HG03378 (cell line): ENCODE data around the gene CHID1.

Source experiments
- ATAC-seq: cut with Tn5 transposase; IDR thresholded peaks from one replicate; pipeline ENCODE4 v1.9.1; 2021; ENCODE audit warnings: mild to moderate bottlenecking, moderate library complexity; ENCODE audit not compliant: unreplicated experiment

Gene CHID1

DNA sequence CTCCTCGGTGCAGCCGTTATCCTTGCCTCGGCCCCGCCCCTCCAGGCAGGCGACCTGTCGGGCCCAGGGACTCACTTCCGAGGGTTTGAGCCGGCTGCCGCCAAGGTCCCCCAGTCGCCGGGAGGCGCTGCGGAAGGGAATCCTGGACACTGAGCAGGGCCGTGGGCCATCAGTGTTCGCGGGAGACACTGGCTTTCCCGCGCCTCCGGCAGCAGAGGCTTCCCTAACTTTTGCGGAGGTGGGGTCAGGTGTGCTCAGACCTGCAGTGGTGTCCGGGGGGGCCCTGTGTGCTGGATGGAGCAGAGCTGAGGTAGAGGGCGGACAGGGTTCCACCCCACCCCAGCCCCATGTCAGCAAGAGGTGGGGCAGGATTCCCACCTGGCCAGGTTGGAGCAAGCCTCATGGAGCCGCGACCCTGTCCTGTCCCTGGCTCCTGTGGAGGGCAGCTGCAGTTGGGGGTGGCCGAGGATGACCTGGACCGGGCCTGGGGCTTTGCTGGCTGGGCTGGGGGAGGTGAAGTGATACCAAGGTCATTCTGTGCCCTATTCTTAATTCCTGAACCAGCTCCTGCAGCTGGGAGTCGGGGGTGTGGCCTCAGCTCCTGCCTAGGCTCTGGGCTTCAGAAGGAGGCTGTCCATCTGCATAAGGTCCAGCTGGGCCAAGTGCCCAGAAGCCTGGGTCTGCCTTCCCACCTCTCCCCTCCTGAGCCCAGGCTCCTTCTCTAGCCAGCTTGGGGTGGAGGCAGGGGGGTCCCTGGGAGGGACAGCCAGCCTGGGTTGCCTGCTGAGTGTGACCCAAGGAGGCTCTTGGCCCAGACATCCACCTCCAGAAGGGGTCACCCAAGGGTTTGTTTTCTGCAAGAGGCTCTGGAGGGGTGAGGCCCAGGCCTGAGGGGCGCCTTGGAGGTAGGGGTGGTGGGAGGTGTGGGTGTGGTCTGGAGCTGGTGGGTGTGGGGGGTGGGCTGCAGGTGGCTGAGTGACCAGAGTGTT lies 59.5 kb downstream of the CHID1 start:
- ATAC-seq, result no peak

DNA sequence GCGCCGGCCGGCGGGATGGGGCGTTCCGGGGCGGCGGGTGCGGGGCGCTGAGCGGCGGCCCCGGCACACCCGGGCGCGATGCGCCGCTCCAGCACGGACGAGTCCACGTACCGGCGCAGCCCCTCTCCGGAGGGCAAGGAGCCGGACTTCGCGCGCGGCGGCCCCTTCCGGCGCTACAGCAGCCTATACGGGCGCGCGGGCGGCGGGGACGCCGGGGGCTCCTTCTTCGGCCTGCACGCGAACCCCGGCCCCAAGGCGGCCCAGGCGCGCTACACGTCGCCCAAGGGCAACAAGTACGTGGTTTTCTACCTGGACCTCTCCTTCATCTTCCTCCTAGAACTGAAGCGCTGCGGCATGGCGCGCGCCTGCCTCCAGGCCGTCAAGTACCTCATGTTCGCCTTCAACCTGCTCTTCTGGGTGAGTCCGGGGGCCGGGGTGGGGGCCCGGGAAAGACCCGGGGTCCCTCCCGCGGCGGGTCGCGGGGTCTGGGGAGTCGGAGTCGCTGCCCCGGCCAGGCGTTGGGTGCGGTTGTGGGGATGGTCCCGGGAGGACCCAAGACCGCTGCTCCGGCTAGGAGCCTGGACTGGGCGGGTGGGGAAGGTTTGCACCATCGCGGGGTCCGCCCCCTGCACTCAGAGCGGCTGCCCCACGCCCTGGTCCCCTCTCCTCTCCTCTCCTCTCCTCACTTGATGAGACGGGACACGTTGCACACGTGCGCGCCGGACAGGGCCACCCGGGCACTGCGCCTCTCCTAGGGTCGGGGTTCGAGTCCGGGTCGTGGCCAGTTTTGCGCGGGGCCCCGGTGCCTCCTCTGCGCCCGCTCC lies 60.4 kb downstream of the CHID1 start:
- ATAC-seq, result no peak

DNA sequence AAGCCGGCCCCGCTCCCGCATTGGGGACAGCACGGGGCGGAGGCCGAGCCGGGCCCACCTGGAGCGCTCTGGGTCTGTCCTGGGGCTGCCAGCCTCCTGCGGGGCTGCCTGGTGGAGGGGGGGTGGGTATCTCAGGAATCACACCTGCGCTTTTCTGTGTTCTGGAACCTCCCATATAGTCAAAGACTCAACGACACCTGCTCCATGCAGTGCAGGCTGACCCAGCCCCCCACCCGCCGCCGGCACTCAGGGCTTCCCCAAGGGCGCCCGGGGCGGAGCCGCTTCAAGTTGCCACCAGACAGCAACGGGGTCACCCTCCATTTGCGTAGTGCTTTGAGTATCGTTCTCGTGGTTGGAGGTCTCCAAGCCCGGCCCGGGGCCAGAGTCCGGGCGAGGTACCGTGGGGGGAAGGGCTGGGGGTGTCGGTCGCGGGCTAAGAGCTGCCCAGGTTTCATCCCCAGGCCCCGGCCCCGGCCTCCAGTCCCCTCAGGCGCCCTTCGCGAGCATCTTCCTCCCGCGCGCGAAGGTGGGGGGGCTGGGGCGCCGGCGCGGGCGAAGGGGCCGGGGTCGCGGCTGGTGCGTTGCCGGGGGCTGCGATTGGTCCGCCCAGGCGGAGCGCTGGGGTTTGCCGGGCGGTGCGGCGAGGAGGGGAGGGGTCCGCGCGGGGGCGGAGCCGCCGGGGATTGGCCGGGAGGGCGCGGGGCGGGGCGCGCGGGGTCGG lies 61.3 kb downstream of the CHID1 start:
- ATAC-seq, result no peak

DNA sequence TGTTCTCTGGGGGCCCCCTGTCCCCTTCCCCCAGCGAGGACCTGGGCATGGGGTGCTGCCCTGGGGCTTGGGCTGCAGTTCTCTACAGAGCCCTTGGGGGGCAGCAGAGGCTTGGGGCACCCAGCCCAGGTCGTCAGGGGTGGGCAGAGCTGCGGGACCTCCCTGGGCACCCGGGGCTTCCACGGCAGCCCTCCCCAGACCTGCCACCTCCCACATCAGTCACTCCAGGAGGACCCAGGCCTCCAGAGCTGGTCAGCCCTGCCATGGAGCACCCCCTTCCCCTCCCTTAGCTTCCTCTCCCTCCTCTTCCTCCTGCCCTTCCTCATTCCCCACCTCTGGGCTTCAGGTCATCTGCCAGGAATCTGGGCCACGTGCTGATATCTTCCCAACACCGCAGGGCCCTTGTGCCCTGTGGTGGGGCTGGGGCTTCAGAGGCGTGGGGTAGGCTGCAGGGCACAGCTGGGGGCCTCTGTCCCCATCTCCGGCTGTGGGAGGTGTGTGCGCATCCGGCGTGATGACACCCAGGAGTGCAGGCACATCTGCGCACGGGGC lies 62.2 kb downstream of the CHID1 start:
- ATAC-seq, result no peak

DNA sequence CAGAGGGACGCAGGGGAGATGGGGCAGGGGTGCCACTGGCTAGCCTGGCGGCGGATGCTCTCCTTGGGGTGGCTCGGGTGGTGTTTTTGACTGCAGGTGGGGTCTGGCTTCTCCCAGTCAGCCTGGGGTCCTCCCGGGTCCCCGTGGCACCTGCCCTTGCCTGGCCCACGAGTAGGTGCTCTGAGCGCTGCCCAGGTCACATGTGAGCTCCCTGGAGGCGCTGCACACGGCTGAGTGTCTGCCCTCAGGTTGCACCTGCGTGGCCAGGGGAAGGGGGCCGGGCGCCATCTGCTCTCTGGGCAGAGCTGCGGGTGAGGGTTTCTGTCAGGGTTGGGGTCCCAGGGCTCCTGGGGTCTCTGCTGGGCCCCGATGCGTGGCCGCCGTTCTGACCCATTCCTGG lies 62.7 kb downstream of the CHID1 start:
- ATAC-seq, result no peak

DNA sequence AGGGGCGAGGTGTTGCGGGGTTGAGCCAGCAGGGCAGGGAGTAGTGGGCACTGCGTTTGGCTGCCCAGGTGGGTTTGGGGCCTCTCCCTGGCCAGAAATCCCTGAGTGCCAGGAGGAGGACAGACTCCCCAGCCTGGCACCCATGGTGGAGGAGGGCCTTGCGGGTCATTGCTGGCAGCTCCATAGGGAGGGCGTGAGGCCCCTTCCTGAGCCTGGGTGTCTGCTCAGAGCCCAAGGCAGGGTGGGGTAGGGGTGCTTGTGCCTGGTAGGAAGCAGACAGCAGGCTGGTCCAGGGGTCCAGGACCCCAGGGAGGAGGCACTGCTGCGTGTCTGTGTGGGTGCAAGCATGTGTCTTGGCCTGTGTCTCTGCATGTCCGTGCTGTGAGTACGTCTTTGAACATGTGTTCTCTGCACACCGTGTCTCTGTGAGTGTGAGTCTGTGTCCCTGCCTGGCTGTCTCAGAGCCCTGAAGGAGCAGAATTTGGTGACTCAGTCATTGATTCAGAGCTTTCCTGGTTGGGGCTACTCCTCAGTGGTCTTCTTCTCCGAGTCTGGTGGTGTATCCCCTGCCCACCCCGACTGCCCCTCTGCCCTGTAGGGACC lies 64.0 kb downstream of the CHID1 start:
- no peak for ATAC-seq

DNA sequence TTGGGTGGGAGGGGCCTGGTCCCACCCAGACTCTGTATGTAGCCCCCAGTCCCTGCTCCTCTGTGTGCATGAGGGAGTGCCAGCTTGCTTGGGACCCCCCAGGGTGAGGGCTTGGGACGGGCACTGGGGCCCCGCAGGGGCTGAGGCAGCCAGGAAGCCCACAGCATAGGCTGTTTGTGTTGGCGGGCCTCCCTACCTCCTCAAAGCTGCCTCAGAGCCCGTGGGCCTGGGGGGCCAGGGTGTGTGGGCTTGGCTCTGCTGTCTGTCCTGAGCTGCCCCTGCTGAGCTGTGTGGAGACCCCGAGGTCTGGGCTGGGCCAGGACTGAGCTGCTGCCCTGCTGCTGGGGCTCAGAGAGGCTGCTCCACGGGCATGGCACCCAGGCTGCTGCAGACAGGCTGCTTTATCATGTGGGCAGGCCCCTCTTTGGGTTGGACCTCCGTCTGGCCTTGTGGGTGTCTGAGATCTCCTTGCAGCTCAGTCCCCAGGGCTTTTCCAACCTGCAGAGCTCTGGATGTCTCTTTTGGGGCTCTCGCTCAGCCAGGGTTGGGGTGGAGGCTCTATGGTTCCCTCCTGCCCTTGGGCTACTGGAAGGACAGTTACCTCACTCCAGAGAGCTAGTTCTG lies 64.6 kb downstream of the CHID1 start:
- ATAC-seq, result no peak

DNA sequence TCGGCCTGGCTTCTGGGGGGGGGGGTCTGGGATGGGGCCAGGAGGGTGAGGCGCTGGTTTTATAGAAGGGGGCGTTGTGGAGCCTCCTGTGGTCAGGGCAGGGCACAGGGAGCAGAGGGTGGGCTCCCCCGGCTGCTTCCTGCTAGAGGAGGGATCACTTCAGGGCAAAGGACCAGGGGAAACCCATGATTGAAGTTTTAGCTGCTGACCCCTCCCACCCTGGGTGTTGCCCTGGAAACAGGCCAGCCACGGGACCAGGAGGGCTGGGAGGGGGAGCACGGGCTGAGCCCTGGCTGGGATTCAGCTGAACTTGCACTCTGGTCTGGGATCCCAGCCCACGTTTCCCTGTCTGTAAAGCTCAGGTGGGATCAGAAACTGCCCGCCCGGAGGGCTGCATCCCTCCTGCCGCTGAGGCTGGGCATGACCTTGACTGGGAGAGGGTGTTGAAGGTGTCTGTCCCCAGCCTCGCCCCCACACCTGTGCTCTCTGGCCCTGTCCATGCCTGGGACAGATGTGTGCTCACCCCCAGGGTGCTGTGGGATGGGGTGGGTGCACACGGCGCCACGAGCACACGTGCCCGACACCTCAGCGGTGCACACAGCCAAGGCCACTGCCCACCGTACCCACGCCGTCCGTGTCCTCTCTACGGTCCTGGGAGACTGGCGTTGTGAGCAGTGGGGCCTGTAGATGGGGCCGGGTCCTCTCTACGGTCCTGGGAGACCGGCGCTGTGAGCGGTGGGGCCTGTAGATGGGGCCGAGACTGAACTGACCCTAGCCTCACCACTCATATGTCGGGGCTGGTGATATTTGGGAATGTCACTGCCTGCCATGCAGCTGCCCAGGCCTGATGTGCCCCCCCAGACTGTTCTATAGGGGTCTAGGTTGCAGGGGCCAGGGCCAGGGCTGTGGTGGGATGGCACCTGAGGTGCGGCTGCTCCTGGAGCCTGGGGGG lies 65.6 kb downstream of the CHID1 start:
- no peak for ATAC-seq

DNA sequence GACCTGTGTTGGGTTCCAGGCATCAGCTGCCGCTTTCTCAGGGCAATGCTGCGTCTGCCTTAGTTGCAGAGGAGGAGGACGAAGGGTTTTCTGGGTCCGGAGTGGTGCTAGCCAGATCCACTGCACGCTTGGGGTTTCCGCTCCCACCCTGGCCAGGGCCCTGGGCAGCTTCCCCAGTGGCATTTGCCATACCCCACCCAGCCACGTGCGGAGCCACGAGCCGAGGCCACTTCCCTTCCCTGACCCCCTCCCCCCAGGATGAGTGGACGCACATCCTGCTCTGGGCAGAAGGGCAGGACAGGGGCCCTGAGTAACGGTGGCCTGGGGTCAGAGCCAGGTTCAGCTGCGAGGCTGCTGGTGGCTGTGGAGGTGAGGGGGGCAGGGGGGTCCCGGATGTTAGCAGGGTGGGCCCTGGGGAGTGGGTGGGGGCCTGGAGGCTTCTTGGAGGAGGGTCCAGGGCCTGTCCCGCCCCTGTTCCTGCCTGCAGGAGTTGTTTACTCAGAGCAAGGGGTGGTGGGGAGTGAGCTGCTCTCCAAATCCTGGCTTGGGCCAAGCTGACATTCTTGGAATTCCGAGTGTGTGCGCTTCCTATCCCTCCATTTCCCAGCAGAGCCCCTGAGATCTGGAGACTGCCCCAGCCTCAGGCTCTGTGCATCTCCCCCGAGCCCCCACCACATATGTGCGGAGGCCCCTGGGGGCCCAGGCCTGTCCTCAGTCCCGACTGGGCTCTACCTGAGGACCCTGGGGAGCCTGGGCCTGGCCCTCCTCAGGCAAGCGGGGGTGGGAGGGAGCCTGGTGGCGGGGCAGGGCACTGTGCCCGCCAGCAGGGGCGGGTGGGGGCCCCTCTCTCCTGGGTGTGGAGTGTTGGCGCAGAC lies 66.6 kb downstream of the CHID1 start:
- no peak for ATAC-seq

DNA sequence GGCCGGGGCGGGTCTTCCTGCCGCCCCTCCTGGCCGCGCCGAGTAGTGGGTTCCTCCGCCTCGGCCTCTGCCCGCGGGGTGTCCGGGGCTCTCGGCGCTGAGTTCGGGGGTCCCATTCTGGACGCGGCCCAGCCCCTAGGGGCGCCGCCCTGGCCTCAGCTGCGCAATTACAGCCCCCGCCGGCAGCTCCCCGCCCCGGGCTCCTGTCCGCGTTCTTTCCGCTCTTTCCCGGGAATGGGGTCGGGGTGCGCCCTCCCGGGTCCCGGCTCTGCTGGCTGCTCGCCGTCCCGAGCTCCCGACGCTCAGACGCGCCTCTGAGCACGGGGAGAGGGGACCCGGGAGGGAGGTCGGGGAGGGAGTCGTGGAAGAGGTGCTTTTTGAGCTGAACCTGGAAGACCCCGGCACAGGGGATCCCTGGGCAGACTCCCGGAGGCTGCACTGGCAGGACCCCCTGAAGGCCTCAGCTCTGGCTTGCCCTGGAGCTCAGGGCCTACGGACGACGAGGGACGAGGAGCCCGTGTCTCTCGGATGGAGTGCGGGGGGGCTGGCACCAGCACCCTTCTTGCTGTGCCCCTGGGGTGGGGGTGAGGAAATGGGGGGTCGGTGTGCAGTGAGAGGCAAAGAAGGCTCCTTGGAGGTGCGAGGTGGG lies 67.4 kb downstream of the CHID1 start:
- ATAC-seq, result no peak

DNA sequence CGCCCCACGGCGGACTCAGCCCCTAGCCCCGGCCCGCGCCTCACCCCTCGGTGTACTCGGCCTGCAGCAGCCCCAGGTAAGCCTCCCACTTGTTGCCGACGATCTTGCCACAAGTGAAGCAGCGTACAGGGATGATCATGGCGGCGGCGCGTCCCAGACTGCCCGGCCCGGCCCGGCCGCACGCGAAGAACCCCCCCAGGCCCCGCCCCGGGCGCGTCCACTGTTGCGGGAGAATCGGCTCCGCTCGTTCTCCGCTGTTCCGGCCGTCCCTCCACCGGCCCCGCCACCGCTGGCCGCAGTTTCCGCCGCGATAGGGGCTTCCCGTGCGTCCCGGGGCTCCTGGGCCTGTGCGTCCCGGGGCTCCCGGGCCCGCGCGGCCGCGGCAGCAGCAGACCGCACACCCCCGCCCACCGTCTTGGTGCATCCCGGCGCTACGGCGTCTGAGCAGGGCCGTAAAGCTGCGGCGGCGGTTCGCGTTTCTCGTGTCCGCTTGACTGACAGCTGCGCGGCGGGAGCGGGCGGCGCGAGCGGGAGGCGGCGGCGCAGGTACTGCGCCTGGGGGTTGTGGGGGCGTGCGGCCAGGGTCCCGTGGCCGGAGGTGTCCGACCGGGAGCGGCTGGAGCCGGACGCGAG lies 68.1 kb downstream of the CHID1 start, which contains the start of the genes POLR2L and TSPAN4:
Gene POLR2L, minus strand, starts transcription at position 160 of the 633 bp plus-strand sequence. Its CDS starts 21 bp downstream, at position 139.
Gene TSPAN4, plus strand, starts transcription at position 483 of the 633 bp plus-strand sequence. CDS start 7,453 bp downstream, outside the sequence.
- peak; percentile 42 for ATAC-seq

DNA sequence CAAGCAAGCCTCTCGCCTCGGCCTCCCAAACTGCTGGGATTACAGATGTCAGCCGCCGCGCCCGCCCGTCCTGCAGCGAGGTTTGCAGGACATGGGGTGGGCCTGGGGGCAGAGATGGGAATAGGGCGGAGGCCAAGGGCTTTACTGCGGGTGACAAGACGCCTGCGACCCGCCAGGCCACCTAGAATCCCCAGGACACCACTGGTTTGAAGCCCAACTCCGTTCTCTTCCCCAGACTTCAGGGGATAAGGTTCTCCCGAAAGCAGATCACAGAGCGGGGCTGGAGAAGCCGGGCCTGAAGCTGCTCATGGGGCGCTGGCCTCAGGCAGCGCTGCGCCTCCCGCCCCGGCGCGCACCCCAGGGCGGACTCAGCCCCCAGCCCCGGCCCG lies 68.6 kb downstream of the CHID1 start:
- ATAC-seq, result no peak

DNA sequence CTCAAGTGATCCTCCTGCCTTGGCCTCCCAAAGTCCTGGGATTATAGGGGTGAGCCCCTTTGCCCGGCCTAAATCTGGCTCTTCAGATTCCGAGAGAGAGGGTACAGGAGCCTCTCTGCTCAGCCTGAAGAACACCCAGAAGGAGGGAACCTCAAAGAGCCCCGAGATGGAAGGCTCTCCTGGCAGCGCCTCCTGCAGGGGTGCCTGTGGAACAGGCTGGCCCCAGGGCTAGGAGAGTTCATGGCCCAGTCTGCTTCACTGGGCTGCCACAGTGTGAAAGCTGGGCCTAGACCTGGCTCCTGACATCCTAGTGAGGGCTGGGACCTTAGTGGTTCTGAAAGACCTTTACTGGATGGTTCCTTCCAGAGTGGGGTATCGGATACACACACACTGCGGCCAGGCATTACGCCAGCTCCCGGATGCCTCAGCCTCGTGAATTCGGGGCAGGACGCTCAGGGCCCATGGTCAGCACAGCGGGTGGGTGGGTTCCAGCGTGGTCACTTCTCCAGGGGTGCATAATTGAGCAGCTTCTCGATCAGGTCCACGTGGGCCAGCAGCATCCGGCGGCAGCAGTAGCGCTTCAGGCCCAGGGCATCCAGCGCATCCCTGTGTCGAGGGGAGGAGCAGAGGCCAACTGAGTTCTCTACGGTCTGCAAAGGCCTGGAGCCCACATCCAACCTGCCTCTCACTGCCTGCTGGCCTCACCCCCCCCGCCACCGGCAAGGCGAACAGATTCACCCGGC lies 70.6 kb downstream of the CHID1 start:
- no peak for ATAC-seq

DNA sequence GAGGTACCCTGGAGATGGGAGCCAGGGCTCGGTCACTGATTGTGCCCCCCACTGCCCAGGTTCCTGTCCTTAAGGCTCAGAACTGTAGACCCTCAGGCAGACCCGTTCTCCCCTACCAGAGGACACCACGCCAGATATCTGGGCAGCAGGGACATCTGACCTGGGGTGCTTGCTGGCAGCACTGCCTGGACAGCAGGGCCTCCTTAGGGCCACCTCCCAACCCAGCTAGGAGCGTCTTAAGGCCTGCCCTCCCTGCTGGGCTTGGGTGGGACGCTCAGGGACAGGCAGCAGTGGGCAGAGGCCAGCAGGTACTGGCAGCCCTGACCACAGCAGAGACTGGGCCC lies 71.4 kb downstream of the CHID1 start:
- no peak for ATAC-seq

DNA sequence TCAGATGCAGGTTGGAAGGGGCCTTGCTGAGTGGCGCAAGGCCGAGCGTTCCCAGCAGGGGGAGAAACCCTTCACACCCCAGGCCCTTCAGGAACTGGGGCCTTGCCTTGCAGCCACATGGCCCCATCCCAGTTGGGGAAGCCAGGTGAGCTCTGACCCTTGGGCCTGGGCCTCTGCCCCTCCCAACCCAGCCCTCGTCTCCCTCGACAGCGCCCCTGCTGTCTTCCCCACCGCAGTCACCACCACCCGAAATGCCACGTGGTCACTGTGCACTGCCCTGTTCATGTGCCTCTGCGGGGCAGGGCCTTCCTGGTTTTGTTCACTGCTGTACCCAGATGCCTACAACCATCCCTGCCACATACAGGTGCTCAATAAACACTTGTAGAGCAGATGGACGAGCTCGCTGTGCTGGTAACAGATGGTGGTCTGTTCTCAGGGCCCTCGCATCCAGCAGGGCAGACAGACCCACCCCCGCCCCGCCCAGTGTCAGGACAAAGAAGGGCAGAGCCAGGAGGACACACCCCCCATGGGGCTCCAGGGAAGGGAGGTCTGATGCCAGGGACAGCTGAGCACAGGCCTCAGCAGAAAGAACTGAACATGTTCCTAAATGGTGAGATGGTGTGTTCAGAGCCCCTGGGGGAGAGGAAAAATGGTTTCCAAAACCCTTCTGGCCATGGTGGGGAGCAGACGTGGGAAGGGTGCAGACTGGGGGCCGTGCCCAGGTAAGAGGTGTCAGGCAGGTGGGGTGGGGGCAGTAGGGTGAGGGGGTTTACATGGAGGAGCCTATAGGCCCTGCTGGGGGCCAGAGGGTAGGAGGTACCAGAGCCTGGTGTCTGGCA lies 72.0 kb downstream of the CHID1 start:
- no peak for ATAC-seq
